ENCODE measurements around the gene PRKCSH. TPM values are rescaled to one million over a fixed set of nuclear protein-coding genes. Genes with fewer than 3 reads are reported as not detected.
"Not testable (repeated sequence)": the region's sequence is repeated elsewhere in the genome, so short reads cannot be mapped to it uniquely, and the experiment has no call there.

The PRKCSH gene
- total RNA-seq, 2 donors from 2014 or later: 132 to 139 TPM

DNA sequence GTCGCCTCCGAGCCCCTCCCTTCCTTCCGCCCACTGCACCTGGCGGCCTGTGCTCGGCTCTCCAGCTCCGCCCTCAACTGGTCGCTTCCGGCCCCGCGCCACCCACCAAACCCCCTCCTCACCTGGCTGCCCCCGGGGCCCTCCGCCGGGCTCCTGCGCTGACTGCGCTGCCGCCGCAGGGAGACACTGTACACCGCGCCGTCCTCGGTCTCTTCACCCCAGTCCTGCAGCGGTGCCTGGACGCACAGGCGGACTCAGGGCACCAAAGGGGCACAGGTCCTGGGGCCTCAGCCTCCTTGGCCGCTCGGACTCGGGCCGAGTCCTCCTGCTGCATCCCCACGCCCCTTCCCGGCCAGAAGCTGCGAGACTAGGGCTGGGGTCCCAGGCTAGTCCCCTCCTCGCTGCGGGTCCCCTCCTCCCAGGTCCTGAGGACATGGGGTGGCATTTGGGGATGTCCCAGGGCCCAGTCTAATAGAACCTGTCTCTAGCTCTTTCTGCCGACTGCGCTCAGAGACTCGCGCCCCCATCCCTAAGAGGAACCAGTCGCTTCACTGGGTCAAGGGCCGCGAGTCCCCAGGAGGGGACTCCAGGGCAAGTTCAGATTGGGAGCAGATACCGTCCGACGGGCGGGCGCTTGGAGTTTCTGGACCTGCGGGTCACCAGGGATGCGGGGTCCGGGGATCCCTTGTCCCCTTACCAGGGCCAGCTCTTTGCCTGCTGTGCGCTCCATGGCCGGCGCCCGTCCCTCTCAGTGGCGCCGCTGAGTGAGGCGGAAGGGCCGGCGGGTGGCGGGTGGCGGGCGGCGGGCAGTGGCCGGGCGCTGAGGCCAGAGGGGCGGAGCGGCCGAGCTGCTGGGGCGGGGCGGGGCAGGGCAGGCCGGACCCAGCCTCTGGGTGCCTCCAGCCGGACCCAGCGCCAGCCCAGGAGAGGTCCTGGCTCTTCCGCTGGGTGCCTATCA lies 16.6 kb upstream of the PRKCSH start, which contains the start of gene RGL3:
Gene RGL3 (minus strand): TSS at position 766 of the 958 bp plus-strand sequence. CDS start 36 bp downstream, at position 730.
- intact Hi-C loops (cut with DNase I): no loop called here
- peak; percentile 71 for DNase-seq
- peak; percentile 69 to 73 for ATAC-seq

DNA sequence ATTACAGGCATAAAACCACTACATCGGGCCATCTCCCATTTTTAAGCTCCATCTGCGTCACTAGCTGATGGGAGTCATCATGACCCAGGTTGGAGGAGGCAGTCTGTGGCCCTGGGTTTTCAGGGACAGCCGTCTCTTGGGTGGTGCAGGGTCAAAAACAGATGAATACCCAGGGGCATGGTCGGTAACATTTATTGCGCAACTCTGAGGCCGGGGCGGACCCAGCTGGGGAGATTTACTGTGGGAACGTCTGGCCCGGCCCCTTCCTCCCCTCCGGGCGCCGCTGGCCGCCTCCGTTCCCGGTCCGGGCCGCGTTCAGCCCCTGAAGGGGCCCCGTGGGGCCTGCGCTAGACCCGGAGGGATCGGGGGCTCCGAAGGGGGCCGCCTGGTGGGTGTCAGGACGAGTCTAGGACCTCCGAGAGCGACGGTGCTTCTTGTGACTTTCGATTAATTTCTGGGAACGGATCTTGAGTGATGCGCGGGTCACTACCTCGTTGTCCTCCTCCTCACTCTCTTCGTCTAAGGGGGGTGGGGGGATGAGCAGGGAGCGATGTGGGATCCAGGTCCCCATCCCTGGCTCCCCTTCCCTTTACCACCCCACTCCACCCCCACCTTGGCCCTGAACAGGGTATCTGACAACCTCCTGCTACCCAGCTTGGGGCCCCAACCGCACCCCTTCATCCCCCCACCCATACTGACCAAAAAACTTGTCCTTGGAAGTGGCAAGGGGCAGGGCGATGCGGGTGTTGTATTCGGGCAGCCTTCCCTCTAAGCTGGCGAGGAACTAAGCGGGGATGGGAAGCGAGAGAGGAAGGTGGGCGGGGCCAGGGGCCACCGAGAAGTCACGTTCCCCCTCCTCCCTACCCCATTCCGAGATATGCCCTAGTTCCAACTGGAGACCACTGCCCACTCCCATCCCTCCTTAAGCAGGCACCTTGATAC lies 14.7 kb upstream of the PRKCSH start:
- peak; percentile 78 for DNase-seq
- intact Hi-C loops (cut with DNase I): no loop called here
- ATAC-seq: peak; percentile 40 to 43

DNA sequence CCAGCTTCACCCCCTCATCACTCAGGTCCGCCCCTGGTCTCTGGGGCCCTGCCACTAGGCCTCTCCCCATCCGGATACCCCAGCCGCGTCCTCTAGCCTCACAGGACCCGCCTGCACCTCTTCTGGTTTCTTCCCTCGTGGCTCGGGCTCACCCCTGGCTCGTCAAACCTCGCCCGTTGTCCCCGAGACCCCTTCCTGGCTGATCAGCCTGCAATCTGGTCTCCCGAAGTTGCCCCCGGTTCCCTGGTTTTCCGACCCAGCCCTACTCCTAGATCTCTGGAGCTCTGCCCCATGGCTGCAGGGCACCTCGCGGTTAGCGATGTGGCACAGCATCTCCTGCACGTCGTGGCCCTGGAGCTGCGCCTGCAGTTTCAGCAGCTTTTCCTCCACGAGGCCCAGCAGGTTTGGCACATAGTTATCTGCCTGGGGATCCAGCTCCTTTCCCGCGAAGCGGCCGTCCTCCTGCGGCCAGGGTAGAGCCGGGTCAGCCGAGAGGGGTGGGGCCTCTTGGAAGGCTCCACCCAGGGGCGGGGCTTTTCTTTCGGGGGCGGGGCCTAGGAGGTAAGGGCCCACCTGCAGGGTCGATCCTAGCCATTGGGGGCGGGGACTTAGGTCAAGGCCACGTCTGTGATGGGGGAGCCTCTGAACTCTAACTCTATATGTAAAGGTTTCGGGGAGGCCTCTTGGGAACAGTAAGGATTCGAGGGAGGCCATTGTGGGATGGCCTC lies 13.9 kb upstream of the PRKCSH start:
- intact Hi-C loops (cut with DNase I): no loop called here
- ATAC-seq (peak; percentile 27 to 63), DNase-seq (peak; percentile 71)

DNA sequence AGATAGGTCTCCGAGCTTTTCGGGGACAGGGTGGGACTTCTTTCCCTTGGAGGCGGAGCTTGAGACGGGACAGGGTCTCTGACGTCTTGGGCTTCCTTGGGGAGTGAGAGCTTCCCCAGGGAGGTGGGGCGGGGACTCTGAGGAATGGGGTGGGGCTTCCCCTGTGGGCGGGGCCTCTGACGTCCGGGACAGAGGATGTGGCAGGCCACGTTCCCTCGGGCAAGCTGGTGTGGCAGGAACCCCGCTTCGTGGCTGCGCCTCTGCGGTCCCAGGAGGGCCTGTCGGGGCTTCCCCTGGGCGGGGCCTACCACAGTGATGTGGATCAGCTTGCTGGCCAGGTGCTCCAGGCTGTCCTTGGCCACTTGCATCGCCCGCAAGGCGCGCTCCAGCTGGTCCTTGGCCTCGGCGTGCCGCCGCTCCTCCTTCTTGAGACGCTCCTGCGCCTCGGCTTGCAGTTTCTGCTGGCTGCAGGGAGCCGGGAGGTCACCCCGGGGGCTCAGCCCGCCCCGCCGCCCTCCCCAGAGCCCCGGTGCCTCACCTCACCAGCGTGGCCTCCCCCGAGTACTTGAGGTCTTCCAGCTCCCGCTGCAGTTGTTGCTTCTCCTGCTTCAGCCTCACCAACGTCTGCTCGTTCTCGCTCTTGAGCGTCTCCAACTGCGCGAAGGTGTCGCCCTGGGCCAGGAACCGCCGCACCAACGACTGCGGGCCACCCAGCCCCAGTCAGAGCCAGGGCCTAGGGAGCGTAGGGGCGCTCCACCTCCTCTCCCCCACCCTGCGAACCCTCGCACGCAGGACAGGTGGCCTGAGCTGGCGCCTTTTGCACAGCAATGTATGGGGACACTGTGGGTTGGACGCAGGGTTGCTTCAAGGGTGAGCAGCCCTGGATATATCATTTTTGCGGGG lies 13.0 kb upstream of the PRKCSH start:
- ATAC-seq (peak; percentile 51 to 75), DNase-seq (peak; percentile 86)
- intact Hi-C loops (cut with DNase I): no loop called here

DNA sequence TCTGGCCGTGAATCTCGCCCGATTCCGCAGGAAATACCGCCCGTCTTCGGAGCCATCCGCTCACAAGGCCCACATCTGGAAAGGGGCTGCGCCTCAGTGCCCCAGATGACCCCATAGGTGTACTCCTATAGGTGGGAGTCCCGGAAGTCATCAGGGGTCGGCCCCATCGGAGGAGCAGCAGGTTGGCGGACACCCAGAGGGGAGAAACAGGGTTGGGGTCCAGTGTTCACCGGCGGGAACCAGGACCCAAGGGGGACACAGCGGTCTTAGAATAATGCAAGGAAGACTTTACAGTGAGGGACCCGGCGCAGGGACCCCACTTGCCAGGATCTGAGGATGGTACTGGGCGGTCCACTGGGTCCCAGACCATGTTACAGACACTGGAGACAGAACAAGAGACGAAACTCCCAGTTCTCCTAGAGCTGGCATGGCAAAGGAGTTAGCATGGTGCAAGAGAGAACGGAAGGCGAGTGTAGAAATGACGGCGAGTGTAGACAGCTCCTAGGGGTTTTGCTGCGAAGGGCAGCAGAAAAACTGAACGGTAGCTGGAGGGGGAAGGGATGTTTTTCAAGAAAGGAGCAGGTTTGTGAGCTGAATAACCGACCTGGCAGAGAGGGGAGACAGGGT lies 12.2 kb upstream of the PRKCSH start:
- DNase-seq (no peak), ATAC-seq (no peak)
- intact Hi-C loops (cut with DNase I): no loop called here

DNA sequence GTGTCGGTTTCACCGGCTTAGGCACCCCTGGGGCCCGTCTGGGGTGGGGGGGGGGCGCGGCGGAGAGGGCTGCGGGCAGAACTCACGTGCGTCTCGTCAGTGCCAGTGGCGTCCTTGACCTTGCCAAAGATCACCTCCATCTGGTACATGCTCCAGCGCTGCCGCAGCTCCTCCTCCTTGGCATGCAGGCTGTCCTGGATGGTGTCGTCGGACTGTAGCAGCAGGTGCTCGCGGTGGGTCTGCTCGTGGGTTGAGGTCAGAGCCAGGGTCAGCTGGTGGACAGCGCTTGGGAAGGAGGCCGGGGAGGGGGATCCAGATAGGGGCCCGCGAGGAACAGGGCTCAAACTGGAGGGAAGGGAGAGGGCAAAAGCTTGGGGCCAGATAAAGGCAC lies 11.6 kb upstream of the PRKCSH start:
- DNase-seq: no peak
- no peak for ATAC-seq
- intact Hi-C loops (cut with DNase I): no loop called here

DNA sequence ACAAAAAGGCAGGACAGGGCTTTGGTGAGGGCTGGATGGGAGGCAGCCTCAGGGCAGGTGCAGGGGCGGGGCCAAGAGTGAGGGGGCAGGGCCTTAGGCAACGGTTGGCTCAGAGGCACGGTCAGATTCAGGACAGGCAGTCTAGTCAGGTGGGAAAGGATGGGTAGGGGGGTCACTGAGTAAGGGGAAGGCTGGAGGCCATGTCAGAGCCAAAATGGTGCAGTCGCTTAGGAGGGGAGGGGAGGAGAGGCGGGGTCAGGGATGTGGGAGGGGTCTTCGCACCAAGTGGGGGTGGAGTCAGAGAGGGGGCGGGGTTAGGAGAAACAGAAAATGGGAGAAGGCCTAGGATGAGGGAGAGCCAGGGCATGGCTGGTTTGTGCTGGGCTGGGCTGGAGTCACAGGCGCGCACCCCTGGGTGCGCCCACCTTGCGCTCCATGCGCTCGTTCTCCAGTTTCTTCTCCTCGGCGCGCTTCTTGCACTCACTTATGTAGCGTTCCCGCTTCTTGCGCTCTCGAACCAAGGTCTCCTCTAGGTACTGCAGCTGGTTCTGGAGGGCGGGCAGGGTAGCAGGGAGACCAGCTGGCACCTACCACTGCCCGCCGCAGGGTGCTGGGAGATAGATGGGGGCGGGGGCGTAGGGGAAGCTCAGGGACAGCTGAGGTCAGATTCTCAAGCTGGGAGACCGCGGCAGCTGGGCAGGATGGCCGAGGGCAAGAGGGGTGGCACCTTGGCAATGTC lies 9.5 kb upstream of the PRKCSH start:
- DNase-seq: no peak
- intact Hi-C loops (cut with DNase I): no loop called here
- ATAC-seq: no peak

DNA sequence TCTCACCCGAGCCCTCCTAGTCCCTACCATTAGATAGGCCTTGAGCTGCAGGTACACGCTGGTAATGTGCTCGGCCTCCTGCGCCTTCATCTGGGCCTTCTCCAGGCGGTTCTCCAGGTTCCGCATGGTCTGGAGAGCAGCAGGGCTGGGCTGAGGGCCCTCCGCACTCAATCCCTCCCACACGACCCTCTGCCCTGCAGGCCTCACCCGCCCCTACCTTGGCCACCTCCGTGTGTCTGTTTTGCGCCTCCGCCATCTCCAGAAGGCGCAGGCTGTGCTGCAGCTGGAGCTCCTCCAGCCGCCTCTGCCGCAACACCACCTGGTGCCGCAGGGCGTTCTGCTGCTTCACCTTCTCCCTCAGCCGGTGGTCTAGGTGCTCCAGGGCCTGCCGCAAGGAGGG lies 8.8 kb upstream of the PRKCSH start:
- no peak for ATAC-seq
- no peak for DNase-seq
- intact Hi-C loops (cut with DNase I): no loop called here

DNA sequence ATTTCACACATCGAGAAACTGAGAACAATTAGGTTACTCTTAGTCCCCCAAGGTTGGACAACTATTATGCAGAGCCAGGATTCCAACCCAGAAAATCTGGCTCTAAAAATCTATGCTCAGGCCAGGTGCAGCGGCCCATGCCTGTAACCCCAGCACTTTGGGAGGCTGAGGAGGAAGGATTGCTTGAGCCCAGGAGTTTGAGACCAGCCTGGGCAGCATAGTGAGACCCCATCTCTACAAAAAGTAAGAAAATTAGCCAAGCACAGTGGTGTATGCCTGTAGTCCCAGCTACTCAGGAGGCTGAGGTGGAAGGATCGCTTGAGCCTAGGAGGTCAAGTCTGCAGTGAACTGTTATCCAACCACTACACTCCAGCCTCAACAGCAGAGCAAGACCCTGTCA lies 1.9 kb upstream of the PRKCSH start:
- intact Hi-C loops (cut with DNase I): loop anchor here in 1 of 2 donors (10.0 kb wide), 1 partner anchor 59 kb away; the partner anchor contains the start of gene SWSAP1
- ATAC-seq, DNase-seq: not testable (repeated sequence)

DNA sequence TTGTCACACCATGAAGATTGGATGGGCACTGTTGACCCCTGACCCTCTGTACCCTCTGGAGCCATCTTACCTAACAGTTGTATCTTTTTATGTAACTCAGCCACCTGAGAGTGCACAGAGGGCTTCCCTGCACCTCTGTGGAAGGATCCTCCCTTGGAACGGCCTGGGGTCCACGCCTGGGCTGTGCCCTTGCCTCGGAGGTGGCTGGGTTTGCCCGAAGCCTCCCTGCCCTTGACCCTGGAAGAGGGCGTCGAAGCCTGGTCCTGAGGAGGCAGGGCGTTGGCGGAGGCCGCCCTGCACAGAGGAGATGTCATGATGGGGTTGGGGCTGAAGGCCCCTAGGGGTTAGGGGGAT lies 755 bp upstream of the PRKCSH start:
- DNase-seq (no peak), ATAC-seq (no peak)
- intact Hi-C loops (cut with DNase I): loop anchor here in 1 of 2 donors (10.0 kb wide), 1 partner anchor 60 kb away; the partner anchor contains the start of gene SWSAP1

DNA sequence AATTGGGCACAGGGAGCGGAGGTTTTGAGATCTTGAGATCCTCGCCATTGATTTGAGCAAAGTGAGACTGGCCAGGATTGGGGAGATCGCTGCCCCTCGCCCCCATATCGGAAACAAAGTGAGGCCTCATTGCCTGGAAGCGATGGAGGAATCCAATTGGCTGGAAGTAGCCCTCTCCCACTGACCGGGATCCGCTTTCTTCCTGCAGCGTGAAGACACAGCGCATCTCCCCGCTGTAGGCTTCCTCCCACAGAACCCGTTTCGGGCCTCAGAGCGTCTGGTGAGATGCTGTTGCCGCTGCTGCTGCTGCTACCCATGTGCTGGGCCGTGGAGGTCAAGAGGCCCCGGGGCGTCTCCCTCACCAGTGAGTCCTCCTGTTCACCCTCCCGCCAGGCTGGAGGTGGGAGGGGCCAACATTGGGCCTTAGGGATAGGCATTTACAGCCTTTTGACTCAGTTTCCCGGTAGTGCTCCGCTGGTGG lies 438 bp downstream of the PRKCSH start:
- intact Hi-C loops (cut with DNase I): loop anchor here in 1 of 2 donors (10.0 kb wide), 1 partner anchor 61 kb away; the partner anchor contains the start of gene SWSAP1
- ATAC-seq (no peak), DNase-seq (no peak)

DNA sequence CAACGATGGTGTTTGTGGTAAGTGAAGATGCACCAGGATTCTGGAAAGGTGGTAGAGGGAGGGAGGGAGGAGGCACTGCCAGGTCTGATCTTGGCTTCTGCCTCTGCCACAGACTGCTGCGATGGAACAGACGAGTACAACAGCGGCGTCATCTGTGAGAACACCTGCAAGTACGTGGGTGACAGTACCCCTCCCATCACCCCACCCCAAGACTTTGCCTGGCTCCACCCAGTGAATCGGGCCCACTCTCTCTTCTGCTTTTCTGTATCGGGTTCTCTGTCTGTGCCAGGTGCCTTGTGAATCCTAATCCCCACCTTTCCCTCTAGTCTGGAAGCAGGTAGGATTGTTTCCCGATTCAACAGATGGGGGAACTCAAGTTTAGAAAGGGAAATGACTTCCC lies 2.5 kb downstream of the PRKCSH start:
- intact Hi-C loops (cut with DNase I): loop anchor here in 1 of 2 donors (10.0 kb wide), 1 partner anchor 63 kb away; the partner anchor contains the start of gene SWSAP1
- no peak for DNase-seq
- no peak for ATAC-seq

DNA sequence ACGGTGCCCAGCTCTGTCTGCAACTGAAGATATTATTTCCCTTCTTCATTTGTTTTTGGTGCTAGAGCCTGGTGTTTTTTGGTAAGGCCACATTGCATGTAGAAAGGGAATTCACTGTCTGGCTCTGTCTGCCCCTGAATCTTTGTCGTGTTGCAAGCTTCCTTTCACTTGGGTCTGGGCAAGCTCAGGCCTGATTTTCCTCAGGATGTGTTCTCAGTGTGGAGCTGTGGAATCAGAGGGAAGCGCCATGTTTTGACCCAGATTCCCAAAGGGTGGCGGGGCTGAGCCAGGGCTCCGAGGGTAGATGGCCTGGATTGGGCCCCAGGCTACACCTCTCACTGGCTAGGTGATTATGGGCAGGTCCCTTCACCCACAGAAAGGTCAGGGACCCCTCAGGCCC lies 8.6 kb downstream of the PRKCSH start:
- intact Hi-C loops (cut with DNase I): no loop called here
- ATAC-seq: no peak

DNA sequence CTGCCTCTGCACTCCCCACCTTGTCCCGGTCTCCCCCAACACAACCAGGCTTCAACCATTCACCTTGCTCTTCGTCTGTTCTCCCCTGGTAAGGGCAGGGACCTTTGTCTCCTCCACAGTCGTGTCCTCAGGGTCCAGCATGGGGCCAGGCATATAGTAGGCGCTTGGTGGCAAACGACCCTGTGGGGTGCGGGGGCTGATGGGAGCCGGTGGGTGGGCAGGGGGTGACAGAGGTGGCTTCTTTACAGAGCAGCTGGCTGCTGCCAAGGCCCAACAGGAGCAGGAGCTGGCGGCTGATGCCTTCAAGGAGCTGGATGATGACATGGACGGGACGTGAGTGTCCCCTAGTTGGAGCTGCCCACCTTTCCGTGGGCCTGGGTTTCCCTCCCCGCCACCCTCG lies 9.7 kb downstream of the PRKCSH start:
- intact Hi-C loops (cut with DNase I): no loop called here
- DNase-seq: no peak
- no peak for ATAC-seq

More for the DNA sequence above, 8.6 kb downstream of the PRKCSH start:
- DNase-seq: no peak

DNA sequence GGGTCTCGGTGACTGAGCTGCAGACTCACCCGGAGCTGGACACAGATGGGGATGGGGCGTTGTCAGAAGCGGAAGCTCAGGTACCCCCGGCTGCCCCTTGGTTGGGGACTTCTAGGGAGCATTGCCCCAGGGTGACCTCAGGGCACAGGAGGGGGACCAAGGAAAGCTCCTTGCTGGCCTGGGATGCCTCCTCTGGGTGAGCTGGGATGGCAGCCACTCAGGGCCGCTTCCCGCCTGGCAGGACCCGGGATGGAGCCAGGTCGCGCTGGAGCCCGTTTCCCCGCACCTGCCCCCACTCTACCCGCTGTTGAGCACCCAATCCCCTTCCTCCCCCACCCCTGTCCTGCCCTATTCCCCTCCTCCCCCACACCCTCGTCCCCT lies 10.8 kb downstream of the PRKCSH start:
- intact Hi-C loops (cut with DNase I): no loop called here
- ATAC-seq (no peak), DNase-seq (no peak)

DNA sequence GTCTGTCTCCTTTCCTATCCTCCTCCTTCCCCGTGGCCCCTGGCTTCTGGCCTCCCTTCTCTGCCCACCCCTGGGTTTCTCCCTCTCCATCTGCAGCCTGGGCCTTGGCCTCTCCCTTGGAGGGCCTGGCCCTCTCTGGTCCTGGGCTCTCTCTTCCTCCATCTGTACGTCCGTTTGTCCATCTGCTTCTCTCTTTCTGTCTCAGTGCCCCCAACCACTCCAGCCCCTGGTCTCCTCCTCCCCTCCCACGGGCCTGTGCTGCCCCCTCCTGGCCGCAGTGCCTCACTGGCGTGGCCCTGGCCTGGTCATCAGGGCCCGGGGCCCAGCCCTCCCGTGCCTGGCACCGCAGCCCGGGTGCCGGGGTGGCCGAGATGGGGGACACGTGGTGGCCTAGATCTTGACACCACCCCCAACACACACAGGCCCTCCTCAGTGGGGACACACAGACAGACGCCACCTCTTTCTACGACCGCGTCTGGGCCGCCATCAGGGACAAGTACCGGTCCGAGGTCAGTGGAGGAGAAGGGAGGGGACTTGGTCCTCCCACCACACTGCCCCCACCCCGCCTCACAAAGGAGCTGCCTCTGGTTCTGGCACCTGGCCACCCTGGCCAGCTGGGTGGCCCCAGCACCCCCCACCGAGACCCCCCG lies 11.3 kb downstream of the PRKCSH start:
- DNase-seq (peak; percentile 59), ATAC-seq (peak; percentile 69 to 75)
- intact Hi-C loops (cut with DNase I): no loop called here
